ENCODE results near the gene FANCE. TPM values are rescaled to one million over a fixed set of nuclear protein-coding genes. Genes with fewer than 3 reads are reported as not detected.

FANCE gene
- total RNA-seq, 1 experiment from 2014 or later, result 7.0 TPM

DNA sequence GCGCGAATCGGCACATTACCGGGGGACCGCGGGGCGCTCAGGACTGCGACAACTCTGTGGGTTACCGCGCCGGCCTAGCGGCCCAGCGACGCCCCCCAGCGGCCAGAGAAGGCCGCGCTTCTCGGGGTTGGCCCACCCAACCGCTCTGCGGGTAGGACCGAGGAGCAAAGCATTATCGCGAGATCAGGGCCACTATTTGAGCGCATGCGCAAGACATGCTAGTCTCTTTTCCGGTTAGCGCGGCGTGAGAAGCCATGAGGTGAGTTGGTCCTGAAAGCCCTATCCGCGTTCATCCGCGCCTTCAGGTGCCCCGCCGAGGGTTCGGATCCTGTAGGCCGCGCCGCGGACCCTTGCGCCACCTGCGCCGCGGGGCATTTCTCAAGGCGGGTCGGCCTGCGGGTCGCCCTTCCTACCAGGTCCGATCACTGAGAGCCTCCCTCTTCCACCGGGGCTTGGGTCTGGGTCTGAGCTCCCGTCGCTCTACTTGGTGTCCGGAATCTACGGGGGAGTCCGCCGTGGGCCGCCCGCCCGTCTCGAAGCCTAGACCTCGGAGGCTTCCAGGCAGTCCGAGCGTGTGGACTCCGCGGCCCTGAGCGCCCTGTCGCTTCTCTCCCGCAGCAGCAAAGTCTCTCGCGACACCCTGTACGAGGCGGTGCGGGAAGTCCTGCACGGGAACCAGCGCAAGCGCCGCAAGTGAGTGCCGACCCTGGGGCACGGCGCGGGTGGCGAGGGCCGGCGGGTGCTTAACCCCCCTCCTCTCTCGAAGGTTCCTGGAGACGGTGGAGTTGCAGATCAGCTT lies 16.2 kb downstream of the FANCE start, which contains the start of gene RPL10A:
Gene RPL10A (plus strand): TSS at position 221 of the 799 bp plus-strand sequence. CDS start 34 bp downstream, at position 255.
- peak; percentile 94 for DNase-seq (ENCODE audit: low read depth)

DNA sequence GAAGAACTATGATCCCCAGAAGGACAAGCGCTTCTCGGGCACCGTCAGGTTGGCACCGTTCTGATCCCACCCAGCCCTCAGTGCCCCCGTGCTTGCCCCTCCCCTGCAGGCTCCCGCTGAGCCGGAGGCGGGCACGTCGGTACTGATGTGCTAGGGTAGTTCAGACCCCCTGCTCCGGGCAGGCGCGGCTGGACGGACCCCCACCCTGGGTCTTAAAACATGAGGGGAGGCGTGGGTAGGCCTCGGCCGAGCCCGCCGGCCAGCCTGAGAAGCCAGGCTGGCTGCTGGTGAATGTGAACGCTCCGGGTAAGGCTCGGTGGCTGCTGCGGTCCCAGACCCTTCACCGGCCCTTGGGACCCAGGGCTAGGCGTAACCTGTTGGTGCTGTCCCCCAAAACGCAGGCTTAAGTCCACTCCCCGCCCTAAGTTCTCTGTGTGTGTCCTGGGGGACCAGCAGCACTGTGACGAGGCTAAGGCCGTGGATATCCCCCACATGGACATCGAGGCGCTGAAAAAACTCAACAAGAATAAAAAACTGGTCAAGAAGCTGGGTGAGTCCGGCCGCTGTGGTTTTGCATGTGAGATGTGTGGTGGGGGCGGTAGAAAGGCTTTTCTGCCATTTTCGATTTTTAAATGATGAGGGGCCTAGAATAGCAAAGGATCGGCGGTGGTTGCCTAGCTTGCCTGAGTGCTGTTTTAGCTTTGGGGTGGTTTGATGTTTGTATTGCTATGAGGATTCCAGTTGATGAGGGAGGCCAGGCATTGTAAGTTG lies 17.0 kb downstream of the FANCE start:
- DNase-seq (ENCODE audit: low read depth), result no peak

DNA sequence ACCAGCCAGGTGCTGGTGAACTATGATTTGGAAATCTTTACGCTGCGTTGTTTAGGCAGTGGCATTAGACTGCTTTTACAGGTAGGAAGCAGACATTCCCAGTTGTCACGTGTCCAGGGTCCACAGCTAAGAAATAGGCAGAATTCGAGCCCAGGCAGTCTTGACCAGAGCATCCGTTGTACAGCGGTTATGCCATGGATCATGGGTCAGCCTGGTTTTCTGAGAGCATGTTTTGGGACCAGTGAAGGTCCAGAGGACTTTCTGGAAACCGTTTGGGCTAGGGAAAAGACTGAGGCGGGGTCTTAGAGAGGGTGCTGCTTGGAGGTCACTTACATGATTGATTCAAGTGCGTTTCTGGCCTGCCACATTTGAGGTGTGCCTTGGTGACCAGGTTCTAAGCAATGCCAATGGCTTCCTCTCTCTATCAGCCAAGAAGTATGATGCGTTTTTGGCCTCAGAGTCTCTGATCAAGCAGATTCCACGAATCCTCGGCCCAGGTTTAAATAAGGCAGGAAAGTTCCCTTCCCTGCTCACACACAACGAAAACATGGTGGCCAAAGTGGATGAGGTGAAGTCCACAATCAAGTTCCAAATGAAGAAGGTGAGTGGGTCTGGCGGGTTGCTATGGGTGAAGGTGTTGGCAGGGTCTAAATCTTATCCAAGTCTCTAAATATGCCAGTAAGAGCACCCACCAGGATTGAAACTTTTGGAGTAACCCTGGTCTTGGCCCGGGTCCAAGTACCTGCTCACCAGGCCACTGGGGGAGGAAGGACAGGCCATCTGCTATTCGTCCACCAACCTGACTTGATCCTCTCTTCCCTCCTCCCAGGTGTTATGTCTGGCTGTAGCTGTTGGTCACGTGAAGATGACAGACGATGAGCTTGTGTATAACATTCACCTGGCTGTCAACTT lies 17.9 kb downstream of the FANCE start:
- DNase-seq (ENCODE audit: low read depth), result no peak

DNA sequence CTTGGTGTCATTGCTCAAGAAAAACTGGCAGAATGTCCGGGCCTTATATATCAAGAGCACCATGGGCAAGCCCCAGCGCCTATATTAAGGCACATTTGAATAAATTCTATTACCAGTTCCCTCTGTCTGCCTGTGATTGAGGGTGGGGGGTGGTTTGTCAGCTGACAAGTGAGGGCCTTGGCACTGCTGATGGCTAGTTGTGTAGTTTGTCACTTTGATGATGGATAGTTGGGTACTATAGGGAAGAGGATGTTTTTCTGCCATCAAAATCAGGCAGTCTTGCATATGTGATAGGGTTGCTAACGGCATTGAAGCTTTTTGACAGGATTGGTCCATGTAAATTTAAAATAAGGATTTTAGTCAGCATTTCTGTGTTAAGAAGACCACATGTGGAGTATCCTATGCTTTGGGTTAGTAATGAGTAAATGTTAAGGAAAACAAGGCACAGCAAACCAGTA lies 18.6 kb downstream of the FANCE start:
- DNase-seq (ENCODE audit: low read depth), result no peak

DNA sequence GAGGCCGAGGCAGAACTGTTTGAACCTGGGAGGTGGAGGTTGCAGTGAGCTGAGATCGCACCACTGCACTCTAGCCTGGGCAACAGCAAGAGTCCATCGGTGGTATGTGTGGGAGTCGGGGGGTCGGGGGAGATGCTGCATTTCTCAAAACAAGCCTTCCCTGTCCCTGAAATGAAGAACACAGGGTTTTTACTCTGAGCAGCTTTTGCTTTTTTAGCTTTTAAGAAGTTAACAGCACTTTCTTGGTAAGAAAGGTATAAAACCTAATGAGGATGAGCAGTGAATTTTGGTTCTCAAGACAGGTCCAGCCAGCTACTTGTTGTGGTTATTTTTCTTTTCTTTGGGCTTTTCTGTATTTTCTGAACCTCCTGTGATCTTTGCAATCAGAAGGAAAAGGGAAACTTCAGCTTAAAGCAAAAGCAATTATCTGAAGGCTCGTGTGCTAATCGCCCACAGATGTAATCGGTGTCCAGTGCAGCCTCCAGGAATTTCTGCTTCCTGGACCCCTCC lies 19.8 kb downstream of the FANCE start:
- no peak for DNase-seq (ENCODE audit: low read depth)

DNA sequence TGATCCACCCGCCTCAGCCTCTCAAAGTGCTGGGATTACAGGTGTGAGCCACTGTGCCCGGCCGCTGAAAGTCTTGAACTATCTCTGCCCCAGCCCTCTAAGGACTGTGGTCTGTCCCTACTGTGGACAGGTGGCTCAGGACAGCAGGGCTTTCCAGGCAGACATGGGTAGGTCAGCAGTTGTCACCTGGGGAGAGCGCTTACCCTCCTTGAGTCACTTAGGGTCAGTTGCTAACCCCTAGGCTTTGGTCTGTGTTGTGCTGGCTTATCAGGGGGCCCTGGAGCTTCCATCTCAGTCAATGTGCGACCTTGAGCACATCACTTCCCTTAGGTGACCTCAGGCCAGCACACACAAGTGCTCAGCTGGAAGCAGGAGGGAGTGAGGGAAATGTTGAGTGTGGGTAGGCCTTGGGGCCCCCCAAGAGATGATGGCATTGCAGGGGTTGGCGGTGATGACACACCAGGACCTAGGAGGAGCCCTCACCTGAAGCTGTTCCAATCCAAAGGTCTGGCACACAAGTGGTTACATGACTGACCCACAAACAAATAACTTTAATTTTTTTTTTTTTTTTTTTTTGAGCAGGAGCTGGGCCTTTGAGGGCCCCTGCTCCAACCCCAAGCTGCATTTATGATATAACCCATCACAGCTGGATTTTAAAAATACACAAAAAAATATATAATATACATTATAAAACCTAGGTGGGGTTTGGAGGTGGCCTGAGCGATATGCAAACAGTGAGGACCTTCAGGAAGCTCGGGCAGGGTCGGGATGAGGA lies 21.1 kb downstream of the FANCE start:
- no peak for DNase-seq (ENCODE audit: low read depth)

DNA sequence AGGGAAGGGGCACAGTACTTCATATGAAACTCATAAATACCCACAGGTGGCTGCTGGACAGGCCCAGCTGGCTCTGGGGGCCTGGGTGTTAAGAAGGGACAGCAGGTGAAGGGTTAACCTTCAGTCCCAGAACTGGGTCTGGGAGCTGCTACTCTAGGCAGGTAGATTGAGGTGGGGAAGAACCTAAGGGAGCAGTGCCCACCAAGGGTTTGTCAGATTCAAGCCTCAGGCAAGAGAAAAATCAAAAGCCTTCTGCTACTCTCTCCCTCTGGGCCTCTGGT lies 21.7 kb downstream of the FANCE start:
- DNase-seq (ENCODE audit: low read depth), result no peak

DNA sequence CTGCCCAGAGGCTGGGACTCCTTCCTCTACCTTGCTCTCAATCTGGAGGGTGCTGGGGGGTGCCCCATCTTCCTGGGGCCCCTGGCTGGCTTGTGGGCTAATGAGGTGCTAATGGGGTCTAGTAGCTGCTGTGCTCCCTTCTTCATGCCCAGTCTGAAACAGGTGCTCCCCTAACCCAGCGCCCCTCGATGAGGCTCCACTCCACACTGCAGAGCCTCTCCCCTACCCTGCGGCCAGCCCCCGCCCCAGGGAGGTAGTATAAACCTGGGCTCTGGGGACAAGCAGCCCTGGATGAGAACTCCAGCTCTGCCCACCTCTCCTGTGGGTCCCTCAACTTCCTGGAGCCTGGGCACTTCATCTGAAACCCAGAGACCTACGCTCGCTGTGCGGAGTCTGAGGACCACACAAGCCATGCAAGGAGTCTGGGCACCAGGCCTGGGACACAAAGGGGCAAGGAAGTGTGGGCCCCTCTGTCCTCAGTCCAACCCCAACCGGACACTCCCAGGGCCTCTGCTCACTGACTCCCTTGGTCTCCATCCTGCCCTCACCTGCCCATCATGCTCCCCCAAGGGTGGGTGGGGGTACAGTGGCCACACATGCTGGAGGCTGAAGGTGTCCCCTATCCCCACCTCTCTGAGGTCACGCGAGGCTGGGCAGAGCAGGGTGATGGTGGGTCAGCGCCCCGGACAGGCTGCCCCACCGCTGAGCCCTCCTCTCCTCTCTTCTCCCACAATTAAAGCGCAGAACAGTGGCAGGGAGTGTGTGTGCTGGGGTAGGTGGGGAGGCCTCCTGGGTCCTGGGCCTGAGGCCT lies 22.2 kb downstream of the FANCE start:
- DNase-seq (ENCODE audit: low read depth), result no peak

DNA sequence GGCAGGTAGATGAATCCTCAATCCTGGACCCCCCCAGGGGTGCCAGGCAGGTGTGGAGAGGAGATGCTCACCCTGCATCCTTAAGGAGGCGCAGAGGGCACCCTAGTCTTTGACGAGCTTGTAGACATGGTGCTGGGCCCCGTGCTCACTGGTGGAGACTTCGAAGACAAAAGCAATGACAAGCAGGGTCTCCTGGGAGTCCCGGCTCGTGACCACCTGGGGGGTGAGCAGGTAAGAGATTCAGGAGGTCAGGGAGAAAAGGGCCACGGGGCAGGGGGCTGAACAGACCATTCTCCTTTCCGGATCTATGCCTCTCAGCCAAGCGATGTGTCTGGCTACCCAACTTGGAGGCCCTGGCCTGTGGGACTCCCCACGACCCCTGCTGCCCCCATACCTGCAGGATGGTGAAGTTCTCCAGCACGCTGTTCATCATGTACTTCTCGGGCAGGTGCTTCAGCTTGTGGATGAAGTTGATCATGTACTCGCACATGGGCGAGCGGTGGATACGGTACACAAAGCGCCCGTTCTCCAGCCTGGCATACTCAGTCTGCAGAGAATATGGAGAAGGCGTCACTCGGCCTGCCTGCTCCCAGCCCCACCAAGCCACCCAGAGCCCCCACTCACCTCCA lies 22.9 kb downstream of the FANCE start:
- no peak for DNase-seq (ENCODE audit: low read depth)

DNA sequence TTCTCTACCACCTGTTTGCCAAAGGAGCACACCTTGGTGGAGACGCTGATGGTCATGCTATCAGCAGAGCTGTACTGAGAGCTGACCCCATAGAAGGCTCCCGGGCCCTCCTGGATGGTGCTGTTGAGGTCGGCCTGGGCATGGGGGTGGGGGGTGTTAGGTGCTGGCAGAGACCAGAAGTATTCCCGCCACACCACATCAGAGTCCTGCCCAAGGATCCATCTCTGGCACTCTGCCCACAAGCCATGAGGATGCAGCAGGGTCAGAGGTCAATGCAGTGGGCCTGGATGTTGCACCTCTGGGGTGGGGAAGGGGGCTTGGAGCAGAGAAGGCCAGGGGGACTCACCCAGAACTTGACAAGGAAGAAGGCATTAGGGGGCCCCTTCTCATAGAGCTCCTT lies 23.4 kb downstream of the FANCE start:
- DNase-seq (ENCODE audit: low read depth), result no peak

DNA sequence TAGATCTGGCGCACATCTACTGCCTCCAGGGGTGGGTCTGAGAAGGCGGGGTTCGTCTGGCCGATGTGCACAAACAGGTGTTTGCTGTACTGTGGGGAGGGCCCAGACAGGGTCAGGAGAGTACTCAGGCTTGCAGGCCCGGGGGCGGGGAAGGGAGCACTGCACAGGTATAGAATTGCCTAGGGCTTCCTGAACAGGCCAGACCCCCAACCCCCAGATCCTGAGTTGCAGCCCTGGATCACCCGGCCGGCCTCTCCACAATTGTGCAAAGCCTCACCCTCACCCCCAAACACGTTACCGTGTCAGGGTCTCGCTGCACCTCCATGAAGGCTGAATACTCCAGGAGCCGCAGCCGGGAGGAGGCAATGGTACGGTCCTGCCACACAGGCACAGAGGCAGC lies 23.9 kb downstream of the FANCE start:
- DNase-seq (ENCODE audit: low read depth), result no peak

DNA sequence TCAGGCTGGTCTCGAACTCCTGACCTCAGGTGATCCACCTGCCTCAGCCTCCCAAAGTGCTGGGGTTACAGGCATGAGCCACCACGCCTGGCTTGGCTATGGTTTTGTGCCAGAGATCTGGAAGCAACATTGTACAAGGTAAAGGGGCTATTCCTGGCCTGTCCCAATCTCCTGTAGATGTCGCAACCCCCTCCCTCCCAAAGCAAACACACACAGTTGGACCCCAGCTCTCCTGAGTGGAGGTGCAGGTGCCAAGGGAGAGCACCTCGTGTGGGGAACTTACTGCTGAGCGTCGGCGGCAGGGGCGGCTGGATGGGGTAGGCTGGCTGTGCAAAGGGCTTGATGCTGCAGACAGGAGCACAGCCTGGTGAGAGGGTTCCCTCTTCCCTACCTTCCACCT lies 24.9 kb downstream of the FANCE start:
- DNase-seq (ENCODE audit: low read depth), result no peak

DNA sequence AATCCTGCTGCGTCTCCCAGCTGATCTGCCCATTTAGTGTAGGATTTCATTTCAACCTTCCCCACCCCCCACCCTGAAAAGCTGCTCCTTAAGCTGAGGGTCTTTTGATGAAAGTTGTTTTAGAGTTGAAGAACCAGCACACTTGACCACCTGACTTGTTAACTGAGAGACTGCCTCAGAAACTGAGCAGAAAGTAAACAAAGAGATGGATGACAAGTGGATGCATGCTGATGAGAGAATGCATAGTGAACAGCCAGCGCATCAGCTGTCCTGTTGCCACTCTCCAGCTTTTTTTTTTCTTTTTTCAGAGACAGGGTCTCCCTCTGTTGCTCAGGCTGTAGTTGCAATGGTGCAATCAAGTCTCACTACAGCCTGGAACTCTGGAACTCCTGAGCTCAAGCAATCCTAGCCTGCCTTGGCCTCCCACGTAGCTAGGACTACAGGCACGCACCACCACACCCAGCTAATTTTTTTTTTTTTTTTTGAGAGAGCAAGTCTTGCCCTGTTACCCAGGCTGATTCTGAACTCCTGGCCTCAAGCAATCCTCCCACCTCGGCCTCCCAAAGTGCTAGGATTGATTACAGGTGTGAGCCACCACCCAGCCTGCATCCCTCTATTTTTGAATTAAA lies 25.5 kb downstream of the FANCE start:
- no peak for DNase-seq (ENCODE audit: low read depth)

DNA sequence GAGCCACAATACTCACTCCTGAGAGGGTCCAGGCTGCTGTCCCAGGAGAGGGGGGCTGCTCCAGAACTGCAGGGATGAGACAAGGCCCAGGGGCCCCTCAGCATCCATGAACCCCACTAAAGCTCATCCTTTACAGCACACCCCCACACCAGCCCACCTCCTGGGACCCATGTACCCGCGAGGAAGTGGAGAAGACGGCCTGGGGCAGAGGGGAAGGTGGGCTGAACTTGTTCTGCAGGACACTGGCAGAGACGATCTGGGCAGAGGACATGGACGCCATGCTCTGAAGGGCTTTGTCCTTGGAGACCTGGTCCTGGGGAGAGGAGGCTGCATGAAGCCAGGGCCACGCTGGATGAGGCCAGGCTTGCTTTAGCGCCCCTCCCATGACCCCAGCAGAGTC lies 26.1 kb downstream of the FANCE start:
- DNase-seq (ENCODE audit: low read depth), result no peak

DNA sequence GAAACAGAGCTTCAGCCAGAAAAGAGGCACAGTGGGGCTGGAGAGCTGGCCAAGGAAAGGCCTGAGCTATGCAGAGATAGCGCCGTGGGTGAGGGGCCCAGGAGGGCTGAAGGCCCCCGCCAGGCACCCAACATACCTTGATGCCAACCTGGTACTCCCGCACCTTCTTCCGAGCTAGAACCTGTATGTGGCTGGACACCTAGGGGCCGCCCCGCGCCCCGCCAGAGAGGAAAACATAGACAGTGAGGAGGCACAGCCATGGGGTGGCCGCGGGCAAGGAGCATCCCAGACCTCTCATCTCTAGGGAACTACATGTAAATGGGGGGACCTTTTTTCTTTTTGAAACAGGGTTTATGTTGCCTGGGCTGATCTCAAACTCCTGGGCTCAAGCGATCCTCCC lies 28.0 kb downstream of the FANCE start:
- DNase-seq (ENCODE audit: low read depth), result no peak

DNA sequence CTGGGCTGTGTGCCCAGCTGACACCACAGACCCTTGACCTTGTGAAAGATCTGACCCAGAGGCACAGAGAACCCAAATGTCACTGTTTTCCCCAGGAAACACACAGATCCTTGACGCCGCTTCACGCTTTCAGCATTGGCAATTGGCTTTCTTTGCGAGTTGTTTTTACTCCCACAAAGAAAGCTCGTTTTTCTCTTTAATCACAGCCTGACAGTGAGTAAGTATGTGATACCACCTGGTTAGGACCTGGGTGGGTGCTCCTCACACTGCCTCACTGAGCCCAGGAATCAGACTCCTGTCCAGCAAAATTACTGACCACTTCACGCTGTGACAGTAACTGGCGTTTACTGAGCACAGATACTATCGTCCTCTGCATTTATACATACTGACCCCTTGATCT lies 29.1 kb downstream of the FANCE start:
- DNase-seq (ENCODE audit: low read depth), result no peak

DNA sequence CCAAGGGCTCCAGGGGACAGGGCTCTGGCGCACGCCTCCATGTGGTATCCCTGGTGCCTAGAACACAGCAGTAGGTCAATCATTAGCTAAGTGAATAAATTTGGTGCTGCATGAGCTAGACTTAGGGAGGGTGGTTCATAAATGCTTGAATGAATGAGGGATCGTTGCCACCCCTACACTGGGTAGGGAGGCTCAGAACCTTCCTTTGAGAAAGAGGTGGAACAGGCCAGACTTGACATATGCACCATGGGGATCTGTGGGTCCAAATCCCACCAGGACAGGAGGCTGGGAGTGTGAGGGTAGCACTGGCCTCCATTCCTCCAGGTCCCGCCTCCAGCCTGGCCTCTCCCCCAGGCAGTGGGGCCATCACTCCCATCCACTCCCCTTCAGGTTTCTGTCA lies 30.9 kb downstream of the FANCE start:
- DNase-seq (ENCODE audit: low read depth), result no peak

DNA sequence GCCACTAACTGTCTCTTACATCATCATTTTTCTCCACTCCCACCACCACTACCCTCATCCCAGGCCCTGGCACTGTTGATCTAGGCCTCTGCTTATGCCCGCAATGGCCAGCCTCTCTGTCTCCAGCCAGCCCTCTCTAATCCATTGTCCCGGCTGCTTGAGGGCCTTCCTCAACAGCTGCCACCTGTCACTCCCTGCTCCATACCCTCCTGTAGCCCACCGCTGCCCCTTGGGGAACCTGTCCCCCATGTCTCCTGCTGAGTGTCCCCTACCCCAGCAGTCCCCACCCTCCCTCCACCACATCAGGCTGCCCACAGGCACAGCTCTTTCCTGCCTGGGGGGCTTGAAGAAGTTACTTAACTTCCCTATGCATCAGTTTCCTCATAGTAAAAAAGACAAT lies 31.4 kb downstream of the FANCE start:
- DNase-seq (ENCODE audit: low read depth), result no peak

DNA sequence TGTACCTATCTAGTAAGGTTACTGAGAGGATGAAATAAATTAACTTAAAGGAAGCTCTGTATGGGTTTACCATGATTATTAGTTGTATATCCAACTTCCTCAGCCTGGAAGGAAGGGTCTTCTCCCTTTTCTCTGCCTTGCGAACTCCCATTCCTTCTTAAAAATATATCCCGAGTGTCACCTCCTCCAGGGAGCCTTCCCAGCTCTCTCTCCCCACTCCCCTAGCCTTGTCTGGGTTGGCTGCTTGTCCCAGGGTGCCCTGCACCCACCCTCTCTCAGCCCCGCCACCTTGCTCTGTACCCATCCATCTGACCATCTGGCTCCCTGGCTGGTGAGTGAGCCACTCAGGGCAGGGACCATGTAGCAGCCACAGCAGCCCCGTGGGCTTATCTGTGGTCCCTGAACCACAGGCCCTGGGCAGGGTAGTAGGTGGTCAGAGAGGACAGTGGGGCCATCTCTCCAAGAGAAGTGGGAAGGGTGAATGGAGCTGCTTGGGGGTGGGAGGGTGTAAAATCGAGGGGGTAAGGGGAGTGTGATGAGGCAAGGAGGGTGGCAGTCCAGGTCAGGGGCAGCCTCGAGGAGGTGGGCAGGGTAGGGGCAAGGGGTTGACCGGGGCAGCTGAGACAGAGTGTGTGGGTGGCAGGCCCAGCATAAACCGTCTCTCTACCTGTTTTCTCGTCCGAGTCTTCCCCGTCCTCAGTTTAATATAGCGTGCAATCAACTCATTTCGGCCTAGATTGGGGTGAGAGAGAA lies 31.9 kb downstream of the FANCE start:
- DNase-seq (ENCODE audit: low read depth), result no peak

Measured in RPMI7951 (cell line).